NCI-H1105 (cell line): ENCODE data around the gene POLL.
A peak's percentile ranks its signal among the peaks of the same experiment; 100 is the strongest.

Experiments used
- DNase-seq: peaks from one replicate; lab custom pipeline; 2025; lab: John Stamatoyannopoulos, UW

The POLL gene

DNA sequence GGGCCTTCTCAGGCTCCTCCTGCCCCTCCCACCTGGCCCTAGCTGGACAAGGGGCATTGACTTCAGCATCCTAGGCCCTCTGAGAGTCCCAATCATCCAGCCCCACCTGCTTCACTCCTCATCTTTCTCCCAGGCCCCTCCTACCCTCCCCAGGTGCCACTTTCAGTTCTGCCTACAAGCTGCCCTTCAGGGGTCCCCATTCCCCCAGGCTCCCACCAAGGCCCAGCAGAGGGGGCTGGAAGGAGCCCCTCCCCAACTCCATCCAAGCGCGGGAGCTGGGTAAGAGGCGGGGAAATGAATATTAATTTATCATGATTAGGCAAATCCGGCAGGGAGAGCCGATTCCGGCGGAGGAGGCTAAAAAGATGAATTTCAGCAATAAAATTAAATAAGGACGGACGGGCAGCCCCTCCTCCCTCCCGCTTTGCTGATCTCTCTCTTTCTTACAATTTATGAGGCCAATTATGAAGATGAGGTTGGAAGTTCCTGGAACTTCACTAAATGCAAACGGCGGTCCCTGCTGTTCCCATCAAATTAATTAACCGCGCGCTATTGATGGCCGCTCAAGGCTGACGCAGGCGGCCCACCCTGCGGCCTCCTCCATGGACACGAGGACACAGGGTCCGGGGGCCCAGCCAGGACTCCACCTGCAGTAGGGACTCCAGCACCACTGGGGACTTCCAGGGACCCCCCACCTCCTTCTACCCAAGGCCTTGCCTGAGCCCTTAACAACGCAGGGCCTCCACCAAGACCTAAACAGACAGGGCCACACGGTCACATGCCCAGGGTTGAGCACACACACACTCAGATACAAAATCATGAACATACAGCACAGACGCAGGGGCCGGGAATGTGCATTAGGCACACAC, 13.9 kb downstream of the POLL start:
- no peak for DNase-seq

DNA sequence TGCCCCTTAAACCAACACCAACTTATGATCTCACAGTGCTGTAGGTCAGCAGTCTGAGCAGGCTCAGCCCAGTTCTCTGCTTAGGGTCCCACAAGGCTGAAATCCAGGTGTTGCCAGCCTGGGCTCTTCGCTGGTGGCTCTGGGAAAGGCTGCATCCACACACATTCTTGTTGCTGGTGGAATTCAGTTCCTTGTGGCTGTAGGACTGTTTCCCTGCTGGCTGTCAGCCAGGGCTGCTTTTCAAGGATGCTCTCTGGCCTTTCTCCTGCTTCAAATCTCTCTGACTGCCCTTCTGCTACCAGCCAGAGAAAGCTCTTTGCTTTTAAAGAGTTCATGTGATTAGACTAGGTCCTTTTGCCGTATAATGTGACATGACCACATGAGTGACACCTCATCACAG, 15.3 kb downstream of the POLL start:
- no peak for DNase-seq

DNA sequence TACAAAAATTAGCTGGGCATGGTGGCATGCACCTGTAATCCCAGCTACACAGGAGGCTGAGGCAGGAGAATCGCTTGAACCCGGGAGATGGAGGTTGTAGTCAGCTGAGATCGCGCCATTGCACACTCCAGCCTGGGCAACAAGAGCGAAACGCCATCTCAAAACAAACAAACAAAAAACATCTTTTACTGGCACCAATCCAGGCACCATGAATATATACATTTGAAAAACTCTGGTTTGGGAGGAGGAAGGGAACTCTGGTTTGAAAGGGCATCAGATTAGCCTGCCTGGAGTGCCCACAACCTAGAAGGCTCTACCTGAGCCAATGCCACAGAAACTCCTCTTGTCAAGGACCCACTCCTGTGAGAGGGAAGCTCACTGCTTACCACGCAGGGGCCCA, 15.9 kb downstream of the POLL start:
- DNase-seq, result no peak

DNA sequence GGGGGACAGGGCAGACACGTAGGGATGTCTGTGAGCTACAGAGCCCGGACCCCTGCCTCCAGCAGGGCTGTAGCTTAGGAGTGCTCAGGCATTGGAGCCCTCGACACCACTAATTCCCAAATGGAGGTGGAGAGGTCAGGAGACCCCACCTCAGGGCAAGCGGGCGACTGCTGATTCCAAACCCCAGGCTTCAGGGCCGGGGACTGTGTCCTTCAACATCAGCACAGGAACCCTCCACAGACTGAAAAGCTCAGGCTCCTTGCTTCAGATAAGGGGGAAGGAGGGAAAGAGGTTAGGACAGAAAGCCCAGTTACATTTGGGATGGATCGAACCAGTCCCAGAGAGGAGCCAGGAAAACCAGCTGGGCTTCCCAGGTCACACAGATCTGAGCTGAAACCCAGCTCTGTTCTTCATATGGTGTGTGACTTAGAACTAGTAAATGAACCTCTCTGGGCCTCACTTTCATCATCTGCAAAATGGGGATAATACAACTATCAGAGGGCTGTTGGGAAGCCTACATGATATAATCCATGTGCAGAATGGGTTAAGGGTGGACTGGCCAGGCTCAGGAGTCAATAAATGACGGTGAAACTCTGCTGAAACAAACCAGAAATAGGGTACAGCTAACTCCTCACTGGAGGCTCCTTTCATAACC, 16.7 kb downstream of the POLL start:
- DNase-seq, result no peak

DNA sequence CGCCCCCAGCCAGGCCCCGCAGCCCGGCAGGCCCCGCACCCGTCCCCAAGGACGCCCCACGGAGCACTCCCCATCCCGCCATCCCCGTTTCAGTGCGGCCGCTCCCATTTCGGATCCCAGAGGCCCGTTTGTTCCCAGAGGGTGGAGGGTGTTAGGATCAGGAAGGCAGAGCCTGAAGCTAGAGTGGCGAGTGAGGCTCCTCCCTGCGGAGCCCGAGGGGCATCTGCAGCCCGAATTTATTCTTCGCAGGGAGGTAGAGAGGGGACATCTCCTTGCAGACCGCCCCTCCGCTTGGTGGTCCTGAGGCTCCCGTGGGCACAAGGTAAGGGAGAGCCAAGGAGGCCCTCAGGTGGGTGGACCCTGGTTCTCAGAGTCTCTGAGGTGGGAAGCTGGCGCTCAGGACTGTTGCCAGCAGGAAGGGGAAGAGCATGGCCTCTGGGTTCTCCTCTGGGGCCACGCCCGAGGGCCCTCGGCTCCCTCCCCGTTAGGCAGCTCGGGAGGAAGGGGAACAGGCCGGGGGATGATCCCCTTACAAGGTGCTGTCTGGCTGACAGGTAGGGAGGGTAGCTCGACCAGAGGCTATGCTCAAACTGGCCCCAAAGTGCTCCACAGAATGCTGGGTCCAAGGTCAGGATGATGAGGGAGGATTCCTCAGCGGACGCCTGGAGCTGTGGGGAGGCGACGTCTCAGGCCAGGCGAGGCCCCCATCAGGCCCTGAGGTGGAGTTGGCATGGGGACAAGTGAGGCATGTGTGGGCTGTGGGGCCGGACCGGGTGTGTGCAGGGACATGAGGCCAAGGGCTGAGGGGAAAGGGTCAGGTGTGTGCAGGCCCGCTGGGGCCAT, 17.4 kb downstream of the POLL start:
- no peak for DNase-seq

DNA sequence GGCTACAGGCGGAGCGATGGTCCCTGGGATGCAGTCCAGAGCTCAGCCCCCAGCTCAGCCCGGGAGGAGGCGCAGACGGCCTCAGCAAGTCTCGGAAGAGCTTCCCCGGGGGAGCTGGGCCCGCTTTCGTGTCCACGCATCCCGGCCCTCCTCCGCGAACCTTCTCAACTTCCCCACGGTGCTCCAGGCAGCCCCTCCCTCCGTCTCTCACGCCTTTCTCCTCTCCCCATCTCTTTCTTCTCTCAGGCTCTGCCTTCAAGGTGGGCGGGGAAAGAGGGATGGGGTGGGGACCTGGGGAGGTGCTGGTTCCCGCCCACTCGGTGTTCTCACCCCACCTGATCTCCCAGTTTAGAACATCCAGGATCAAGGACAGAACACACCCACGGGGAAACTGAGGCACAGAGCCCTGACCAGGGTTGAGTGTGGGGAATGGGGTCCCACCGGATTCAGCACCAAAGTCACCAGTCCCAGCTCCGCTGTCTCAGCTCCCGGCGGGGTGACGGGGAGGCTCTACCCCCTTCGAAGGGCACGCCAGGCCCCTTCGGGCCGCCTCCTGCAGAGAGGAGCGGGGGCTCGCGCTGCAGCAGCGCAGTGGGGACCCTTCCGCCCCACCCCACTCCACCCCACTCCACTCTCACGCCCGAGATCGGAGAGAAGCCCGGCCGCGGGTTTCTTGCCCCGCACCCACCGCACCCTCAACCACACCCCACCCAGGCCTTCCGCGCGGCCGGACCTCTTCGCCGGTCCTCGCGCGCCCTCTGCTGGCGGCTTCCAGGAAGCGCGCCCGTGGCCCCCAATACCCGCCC, 18.2 kb downstream of the POLL start:
- peak; percentile 42 for DNase-seq

DNA sequence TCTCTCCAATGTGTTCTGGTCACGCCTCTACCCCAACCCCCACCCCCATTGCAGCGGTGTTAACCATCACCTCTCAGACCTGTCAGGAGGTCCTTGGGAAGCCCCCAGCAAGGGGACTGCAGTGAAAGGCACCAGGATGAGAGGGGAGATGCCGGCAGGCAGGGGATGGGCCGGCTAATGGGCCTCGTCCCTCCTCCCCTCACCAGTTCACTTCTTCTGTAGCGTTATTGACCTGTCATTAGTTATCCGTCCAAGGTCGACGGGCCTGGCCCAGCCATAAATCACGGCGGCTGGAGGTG, 18.8 kb downstream of the POLL start:
- DNase-seq, result no peak

DNA sequence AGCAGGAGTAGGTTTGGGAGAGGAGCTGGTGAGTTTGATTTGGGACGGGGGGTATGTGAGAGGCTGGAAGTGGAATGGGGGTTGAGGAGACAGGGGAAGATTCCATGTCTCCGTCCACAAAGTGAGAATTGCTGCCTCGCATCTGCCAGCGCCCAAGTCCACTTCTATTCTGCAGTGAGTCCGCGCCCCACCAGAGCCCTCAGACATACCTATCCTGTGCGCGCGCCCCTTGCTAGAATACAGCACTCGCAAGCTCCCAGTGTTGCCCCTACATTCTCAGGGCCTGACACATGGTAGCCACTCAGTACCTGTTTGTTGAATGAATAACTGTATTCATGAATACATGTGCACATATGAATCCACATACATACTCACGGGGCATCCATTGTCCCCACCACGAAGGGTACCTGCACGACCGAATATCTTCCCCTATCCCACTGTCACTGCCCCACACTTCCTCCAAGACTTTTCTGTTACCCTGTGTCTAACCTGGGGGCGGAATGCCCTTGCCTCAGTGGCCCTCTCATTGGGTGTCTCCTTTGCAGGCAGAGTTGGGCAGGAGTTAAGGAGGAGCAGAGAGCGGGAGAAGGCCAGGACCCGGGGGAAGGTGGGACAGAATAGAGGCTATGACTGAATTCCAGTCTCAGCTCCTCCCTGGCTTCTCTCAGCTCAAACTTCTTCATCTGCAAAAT, 19.9 kb downstream of the POLL start:
- no peak for DNase-seq

DNA sequence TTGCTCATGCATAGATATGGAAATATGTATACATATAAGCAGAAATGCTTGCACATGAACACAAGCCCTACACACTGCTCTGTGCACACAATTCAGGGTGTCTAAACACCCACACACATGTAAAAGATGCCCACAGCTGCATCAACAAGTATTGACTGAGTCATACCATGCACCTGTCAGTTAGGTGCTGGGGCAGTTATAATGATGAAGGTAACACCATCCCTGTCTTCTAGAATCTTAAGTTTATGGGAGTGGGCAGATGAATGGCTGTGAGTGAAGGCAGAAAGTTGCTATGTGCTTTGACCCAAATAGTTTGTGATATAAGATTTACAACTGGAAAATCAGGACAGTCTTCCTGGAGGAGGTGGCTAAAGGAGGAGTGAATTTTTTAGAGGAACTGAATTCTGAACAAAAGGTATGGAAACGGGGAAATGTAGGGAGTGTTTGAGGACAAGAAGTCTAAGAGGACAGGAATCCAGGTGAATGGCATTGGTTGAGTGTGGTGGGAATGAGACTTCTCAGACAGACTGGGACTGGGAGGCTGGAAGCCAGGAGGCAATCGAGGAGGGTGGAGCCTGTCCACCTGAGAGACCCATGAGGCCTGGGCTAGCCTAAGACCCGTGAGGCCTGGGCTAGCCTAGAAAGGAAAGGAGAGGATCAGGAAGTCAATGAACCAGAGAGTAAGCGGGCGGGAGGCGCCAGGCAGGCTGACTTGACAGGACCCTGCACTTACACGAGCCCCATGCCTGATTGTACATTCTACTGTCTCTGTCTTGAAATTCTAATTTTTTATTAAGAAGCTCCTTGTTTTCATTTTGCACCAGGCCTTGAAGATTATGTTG, 20.7 kb downstream of the POLL start:
- no peak for DNase-seq

DNA sequence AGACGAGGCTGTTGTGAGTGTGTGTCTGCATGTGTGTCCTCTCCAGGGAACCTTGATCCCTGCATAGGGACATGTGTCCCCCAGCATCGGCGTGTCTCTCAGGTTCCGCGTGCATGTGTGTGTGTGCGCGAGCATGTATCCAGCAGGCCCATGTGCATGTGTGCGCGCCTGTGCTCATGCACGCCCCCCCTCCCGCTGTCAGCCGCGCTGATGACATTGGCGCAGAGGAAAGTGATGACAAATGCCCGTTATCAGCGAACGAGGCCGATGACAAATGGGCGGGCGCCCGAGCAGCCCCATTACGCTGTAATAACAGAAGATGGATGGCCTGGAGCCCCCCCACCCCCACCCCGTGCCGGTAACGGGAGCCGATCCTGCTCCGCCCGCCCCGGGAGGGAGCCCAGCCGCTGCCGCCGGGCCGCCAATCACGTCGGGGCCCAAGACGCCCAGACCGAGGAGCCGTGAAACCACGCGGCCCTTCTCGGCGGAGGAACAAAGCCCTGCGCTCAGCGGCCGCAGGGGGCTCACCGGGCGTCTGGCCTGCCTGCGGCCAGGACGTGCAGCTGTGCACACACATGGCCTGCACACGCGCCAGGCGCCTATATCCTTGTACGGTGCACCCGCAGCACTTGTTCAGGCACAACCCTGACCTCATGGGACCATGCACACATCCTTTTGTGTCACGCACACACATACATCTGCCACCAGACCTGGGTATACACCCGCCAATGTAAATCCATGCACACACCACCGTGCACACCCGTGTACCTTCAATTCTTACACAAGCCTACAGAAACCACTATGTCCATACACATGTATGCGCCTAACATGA, 21.5 kb downstream of the POLL start:
- DNase-seq, result peak; percentile 38

DNA sequence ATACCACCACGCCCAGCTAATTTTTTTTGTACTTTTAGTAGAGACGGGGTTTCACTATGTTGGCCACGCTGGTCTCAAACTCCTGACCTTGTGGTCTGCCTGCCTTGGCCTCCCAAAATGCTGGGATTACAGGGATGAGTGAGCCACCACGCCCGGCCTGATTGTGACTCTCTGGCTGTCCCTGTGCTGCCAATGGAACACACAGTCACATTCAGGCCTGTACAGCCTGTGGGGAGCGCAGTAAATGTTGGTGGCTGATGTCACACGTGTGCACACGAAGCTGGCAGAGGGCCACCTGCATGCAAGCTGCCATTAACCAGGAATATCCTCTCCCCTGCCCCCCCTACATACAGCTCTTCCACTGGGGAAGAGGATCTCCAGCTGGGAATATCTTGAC, 22.1 kb downstream of the POLL start:
- DNase-seq, result no peak

DNA sequence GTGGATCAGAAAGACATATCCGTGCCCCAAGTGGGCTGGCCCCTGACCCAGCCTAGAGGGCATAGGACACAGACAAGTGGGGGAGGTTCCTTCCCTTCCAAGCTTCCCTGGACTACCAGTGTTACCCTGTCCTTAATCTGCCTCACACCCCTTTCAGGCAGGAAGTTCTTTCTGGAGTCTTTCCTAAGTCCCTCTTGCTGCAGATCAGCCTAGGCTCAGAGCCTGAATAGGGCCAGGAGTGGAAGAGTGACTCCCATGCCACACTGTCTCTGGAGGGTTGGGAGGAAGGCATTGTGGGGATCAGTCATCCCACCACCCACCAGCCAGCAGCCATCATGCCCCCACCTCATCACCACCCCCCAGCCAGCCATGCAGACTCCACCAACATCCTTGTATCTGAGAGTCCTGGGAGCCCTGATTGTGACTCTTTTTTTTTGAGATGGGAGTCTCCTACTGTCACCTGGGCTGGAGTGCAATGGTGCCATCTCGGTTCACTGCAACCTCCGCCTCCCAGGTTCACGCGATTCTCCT, 22.6 kb downstream of the POLL start:
- DNase-seq, result no peak

DNA sequence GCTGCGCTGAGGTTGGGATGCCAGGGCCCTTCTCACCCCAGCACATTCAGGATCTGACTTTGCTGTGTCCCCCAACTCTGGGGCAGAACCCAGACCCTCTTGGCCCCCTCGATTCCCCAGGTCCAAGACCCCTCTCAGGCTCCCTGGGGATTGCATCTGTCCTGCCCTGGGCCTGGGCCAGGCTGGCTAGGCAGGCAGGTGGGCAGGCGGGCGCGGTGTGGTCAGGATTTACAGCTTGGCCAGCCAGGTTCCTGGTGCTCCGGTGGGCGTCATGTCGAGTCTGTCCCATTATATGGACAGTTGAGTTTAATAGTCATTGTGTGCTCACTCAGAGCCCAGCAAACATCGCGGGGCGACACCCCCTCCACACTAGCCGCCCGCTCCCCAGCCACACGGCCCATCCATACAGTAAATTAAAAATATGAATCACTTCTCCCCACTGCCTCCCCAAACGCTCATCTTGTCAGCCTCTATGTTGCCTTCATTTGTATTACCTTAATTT, 23.5 kb downstream of the POLL start:
- DNase-seq, result no peak

DNA sequence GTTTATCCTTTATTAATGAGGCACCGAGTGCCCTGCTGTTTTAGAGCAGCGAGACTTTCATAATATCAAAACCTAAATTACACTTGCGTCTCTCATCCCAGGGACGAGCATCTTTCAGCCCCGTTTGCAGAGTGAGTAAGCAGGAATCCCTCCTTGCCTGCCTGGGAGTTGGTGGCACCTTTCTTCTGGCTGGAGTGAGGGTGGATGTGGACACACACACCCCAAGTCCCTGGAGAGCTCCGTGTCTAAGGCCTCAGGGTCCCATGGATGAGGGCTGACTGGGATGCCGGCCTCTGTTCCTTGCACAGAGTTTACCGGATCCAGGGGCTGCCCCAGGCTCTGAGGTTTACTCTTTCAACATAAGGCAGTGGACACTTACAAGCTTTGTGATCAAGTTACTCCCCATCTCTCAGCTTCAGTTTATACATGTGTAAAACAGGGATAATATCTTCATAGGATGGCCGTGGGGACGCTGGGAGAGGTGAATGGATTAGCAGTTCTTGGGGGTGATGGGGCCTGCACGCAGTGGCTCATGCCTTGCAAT, 24.5 kb downstream of the POLL start:
- no peak for DNase-seq

DNA sequence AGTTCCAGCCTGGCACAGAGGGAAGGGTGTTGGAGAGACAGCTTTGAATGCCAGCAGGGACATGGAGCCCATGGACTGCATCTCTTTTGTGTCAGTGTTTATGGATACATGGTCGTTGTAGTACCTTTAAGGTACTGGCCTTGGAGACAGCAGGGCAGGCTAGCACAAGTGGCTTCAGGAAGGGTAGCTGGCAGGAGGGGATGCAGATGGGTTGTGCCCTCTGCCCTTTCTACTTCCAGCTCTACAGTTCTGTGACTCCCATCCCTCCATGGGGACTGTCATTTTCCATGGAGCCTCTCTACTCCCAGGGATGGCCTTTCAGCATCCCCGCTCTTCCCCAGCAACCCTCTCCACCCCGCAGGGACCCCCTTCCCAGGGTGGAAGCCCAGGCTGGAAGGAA, 25.1 kb downstream of the POLL start:
- DNase-seq, result no peak

DNA sequence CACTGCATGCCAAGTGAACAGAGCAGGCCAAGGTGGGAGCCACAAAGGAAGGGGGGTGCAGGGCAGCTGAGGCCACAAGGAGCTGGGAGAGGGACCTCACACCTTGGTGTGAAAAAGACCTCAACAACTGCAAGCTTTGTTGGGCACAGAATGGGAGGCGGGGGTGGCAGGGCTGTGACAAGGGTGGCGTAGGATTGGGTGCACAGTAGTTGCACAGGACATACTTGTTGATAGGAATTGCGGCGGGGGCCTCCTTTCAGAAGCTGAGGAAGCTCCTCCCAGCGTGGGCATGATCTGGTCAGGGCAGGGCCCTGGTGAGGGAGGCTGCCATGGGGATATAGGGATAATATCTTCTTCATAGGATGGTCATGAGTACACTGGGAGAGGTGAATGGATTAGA, 25.8 kb downstream of the POLL start:
- no peak for DNase-seq

DNA sequence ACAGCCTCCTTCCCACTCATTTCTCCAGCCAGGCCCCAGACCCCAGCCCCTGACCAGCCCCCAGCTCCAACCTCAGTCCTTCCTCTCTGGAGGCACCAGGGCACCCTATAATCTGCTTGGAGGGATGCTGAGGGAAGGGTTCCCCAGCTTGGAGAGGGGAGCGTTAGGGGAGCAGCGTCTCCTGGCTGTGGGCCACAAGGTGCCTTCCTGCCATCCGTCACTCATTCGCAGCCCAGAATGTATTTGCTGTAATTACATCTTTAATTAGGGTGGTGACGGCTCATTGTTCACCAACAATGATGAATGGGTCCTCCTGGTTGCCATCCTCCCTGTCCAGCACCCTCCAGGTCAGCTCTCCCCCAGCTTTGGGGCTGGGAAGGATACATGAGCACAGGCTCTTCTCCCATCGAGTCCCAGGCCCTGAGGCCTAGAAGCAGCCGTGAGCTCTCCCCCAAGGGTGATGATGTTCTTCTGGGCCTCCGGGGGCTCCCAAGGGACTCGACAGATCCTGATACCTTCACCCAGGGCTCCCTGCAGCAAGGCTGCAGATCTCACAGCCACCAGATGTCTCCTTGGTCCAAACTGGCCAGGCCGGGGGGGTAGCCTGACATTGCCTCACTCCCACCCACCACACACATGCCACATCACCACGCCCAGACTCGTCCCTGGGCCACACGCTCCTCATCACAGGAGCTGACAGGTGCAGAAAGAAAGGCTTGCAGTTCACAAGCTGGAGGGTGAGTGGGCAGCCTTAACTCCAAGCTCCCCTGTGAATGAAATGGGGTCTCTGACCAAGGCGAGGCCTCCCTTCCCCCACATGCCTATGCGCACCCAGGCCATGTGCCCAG, 26.8 kb downstream of the POLL start:
- DNase-seq, result no peak
